Effector CD8-positive, alpha-beta T cell (primary cell): ENCODE data around the gene CARM1.
"Not testable (repeated sequence)": the region's sequence is repeated elsewhere in the genome, so short reads cannot be mapped to it uniquely, and the experiment has no call there.

ENCODE experiments used
- DNase-seq: peaks from one replicate; lab custom pipeline; 2025; lab: John Stamatoyannopoulos, UW

The CARM1 gene

GRCh38 chr19:10846500-10847202 is 24.7 kb upstream of the CARM1 start:
- no peak for DNase-seq

- no peak for DNase-seq
Measured at GRCh38 chr19:10848230-10848856, 23.0 kb upstream of the CARM1 start, which contains the start of gene C19orf38. TSS of gene C19orf38 (plus strand) at chr19:10848415. CDS start at chr19:10848509, 94 bp downstream.

DNA sequence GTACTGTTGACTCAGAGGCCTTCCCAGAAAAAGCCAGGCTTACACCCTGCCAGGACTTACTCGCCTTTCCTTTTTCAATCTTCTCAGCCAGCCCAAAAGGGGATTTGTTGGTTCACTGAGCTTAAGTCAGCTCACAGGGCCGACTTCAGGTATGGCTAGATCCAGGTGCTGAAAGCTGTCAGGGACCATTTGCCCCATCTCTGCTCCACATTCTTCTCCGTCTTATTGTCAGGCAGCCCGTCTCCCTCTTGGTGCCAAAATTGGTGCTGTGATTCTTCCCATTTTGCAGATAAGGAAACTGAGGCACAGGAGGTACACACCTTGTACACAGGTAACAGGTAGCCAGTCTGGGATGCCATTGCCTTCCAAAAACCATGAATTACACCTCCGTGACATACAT is 20.7 kb upstream of the CARM1 start:
- no peak for DNase-seq

- no peak for DNase-seq
Measured at GRCh38 chr19:10852098-10852800, 19.1 kb upstream of the CARM1 start.

DNA sequence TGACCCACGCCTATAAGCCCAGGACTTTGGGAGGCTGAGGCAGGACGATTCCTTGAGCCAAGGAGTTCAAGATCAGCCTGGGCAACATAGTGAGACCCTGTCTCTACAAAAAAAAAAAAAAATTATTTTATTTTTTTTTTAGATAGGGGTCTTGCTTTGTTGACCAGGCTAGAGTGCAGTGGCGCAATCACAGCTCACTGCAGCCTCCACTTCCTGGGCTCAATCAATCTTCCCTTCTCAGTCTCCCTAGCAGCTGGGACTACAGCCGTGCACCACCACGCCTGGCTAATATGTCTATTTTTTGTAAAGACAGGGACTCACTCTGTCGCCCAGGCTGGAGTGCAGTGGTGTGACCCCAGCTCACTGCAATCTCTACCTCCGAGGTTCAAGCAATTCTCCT is 18.4 kb upstream of the CARM1 start:
- DNase-seq, result no peak

- no peak for DNase-seq
Measured at GRCh38 chr19:10854350-10855089, 16.8 kb upstream of the CARM1 start.

- DNase-seq, result no peak
Measured at GRCh38 chr19:10855879-10856522, 15.4 kb upstream of the CARM1 start.

GRCh38 chr19:10856899-10857298 is 14.5 kb upstream of the CARM1 start:
- DNase-seq, result not testable (repeated sequence)

DNA sequence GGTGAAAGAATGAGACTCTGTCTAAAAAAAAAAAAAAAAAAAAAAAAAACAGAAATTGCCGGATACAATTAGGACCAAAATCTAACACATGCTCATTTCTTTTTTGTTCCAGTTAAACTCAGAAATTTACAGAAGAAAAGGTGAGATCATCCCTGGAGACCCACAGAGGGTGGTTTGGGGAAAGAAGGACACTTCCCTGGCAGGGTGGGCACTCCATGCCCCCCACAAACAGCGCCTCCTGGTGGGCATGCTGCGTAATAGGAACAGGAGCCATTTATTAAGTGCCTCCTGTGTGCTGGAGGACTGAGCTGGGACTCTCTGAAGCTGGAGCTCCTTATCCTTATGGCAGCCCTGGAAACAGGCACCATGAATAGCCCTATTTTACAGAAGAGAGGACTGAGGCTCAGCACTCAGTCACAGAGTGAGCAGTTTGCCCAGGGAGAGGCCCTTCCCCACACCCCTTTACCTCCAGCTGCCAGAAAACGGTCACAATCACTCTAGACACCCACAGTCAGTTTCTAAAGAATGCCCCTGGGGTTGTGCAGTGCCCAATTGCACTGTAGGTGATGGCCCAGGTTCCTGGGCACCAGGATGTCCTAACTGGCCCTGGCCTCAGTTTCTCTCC is 13.0 kb upstream of the CARM1 start:
- peak; percentile 18 for DNase-seq

GRCh38 chr19:10861103-10861651 is 10.2 kb upstream of the CARM1 start:
- DNase-seq, result no peak

GRCh38 chr19:10862561-10863106 is 8.7 kb upstream of the CARM1 start:
- no peak for DNase-seq

- DNase-seq, result no peak
Measured at GRCh38 chr19:10863107-10863717, 8.1 kb upstream of the CARM1 start.

- DNase-seq, result peak; percentile 72
Measured at GRCh38 chr19:10864538-10864899, 6.8 kb upstream of the CARM1 start.

- no peak for DNase-seq
Measured at GRCh38 chr19:10866495-10866894, 4.9 kb upstream of the CARM1 start.

DNA sequence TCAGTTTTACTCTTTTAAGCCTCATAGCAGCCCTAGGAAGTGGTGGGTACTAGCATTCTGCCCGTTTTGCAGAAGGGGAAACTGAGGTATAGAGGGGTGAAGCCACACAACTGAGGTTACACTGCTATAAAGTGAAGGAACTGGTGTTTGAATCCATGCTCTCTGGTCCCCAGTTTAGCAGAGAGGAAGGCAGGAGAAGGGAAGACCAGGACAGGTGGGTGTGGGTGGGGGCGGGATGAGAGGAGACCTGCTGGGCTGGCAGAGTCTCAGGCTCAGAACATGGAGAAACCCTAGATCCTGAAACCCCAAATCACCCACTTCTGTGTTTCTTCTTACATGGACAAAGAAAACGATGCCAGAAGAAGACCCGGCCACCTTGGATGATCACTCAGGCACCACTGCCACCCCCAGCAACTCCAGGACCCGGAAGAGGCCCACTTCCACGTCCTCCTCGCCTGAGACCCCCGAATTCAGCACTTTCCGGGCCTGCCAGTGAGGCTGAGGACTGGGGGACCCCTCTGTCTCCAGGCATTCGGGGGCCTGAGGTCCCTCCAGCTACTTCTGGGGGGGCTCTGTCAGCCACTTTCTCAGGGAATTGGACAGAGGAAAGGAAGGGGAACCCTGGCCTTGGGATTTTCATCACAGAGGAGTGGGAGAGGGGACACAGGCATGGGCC is 2.3 kb upstream of the CARM1 start:
- DNase-seq, result no peak

DNA sequence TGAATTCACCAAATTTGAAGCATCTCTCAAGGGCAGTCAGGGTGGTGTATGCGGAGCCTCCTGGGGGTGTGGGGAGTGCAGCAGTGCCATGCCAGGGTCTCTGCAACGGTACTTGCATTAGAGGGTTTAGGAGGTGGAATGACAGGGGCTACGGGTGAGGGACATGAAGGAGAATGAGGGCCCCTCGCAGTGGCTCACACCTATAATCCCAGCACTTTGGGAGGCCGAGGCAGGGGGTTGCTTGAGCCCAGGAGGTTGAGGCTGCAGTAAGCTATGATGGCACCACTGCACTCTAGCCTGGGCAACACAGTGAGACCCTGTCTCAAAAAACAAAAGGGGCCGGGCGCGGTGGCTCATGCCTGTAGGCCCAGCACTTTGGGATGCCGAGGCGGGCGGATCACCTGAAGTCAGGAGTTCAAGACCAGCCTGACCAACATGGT is 1.5 kb upstream of the CARM1 start:
- DNase-seq, result not testable (repeated sequence)

DNA sequence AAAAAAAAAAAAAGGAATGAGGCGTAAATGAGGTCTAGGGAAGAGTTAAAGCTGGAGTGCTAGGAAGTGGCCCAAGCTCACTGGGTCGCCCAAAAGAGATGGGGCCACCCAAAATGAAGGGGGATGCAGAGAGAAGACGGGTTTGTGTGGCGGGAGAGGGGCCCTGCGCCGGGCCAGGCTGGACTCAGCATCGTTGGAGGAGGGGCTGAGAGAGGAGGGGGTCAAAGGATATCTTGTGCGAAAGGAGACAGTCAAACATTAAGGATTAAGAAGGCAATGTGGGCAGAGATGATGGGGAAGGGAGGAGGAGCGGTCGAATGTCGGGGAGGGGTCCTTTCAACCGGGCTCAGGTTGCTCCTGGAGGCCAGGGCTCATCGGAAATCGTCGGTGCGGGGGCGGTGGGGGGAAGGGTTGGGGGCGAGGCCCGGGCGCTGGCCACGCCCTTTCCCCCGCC is 825 bp upstream of the CARM1 start:
- DNase-seq, result no peak

DNA sequence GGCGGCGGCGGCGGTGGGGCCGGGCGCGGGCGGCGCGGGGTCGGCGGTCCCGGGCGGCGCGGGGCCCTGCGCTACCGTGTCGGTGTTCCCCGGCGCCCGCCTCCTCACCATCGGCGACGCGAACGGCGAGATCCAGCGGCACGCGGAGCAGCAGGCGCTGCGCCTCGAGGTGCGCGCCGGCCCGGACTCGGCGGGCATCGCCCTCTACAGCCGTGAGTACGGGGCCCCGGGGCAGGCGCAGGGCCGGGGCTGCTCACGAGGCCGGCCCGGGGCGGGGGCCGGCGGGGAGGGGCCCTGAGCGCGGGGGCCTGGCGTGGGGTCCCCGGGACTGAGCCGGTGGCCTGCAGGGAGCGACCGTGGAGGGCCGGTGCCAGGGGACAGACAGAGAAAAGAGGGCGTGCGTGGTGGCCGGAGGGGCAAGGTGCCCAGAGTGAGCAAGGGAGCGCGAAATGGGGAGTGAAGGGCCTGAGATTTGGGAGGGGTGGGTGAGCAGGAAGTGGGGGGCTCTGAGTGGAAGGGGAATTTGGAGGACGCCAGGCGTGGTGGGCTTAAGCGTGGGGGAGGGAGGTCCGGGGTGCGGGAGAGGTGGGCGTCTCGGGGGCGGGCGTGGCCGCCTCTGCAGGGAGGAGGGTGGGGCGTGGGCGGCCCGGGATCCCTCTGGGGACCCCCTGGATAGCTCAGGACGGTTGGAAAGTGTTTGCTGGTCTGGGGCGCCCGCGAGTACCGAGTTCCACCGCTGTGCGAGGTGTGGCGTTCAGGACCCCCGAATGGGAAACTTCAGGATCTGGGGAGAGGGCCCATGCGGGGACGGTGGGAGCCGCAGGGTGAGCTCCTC is 575 bp downstream of the CARM1 start:
- peak; percentile 33 for DNase-seq
